Measurements from ENCODE around the gene CYP4B1.

DNA sequence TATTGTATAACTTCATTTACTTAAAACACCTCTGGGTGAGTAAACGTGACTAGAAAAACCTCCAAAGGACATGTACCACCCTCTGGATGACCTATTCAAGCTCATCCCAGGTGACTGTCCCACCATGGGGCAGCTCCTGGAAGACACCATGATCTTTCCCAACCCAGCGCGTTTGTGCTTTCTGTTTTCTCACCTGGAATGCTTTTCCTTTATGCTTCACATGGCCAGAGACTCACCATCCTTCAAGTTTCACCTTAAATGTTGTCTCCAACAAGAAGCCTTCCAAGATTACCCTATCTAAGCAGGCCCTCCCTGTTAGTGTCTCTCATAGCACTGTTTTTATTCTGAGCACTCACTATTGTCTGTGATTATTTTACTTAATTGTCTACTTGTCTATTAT is 11.1 kb downstream of the CYP4B1 start:
- TF ChIP-seq, protein P1, sequence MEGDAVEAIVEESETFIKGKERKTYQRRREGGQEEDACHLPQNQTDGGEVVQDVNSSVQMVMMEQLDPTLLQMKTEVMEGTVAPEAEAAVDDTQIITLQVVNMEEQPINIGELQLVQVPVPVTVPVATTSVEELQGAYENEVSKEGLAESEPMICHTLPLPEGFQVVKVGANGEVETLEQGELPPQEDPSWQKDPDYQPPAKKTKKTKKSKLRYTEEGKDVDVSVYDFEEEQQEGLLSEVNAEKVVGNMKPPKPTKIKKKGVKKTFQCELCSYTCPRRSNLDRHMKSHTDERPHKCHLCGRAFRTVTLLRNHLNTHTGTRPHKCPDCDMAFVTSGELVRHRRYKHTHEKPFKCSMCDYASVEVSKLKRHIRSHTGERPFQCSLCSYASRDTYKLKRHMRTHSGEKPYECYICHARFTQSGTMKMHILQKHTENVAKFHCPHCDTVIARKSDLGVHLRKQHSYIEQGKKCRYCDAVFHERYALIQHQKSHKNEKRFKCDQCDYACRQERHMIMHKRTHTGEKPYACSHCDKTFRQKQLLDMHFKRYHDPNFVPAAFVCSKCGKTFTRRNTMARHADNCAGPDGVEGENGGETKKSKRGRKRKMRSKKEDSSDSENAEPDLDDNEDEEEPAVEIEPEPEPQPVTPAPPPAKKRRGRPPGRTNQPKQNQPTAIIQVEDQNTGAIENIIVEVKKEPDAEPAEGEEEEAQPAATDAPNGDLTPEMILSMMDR (IDR thresholded peaks at IDR 0.05; ENCODE audit: low read depth, low read length, missing input control), result no peak
- TF ChIP-seq HNF4A (conservative IDR thresholded peaks at IDR 0.05) (no peak), RXRA (IDR thresholded peaks at IDR 0.05) (no peak), GABPA (IDR thresholded peaks at IDR 0.05 in 1 of 2, conservative IDR thresholded peaks at IDR 0.05 in 1 of 2) (no peak), YY1 (IDR thresholded peaks at IDR 0.05) (no peak), JUND (IDR thresholded peaks at IDR 0.05) (no peak), RAD21 (IDR thresholded peaks at IDR 0.05) (no peak), SP1 (IDR thresholded peaks at IDR 0.05) (no peak), EGR1 (IDR thresholded peaks at IDR 0.05; ENCODE audit: low read depth in 2 of 2) (no peak)
- TF ChIP-seq, protein P2, sequence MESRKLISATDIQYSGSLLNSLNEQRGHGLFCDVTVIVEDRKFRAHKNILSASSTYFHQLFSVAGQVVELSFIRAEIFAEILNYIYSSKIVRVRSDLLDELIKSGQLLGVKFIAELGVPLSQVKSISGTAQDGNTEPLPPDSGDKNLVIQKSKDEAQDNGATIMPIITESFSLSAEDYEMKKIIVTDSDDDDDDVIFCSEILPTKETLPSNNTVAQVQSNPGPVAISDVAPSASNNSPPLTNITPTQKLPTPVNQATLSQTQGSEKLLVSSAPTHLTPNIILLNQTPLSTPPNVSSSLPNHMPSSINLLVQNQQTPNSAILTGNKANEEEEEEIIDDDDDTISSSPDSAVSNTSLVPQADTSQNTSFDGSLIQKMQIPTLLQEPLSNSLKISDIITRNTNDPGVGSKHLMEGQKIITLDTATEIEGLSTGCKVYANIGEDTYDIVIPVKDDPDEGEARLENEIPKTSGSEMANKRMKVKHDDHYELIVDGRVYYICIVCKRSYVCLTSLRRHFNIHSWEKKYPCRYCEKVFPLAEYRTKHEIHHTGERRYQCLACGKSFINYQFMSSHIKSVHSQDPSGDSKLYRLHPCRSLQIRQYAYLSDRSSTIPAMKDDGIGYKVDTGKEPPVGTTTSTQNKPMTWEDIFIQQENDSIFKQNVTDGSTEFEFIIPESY (IDR thresholded peaks at IDR 0.05), result no peak
- TF ChIP-seq, protein P3, sequence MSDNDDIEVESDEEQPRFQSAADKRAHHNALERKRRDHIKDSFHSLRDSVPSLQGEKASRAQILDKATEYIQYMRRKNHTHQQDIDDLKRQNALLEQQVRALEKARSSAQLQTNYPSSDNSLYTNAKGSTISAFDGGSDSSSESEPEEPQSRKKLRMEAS (IDR thresholded peaks at IDR 0.05), result no peak

Data from liver (tissue), 3 donors.